ENCODE results near the gene GNPTAB. TPM values are rescaled to one million over a fixed set of nuclear protein-coding genes. Genes with fewer than 3 reads are reported as not detected.

Gene GNPTAB
- total RNA-seq, 1 donor from 2014 or later = 139 TPM

DNA sequence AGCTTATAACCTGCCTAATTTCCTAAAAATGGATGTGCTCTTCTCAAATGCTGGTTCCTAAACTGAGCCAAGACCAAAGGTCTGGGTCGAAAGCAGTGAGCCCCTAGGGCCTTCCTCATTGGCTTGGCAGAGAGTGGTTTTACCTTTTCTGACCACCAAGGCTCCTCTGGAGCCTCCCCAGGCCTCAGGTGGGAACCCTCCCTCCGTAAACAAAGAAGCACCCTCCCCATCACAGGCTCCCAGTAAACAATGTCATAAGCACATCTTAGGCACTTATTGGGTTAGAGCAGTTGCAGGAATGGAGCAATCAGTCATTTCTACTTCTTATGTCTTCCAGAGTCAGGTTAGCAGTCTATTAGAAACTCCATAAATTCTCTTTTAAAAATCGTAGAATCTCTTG, 127.3 kb downstream of the GNPTAB start:
- no peak for DNase-seq (ENCODE audit: low spot score in 2 of 2)
- FAIRE-seq = no peak

DNA sequence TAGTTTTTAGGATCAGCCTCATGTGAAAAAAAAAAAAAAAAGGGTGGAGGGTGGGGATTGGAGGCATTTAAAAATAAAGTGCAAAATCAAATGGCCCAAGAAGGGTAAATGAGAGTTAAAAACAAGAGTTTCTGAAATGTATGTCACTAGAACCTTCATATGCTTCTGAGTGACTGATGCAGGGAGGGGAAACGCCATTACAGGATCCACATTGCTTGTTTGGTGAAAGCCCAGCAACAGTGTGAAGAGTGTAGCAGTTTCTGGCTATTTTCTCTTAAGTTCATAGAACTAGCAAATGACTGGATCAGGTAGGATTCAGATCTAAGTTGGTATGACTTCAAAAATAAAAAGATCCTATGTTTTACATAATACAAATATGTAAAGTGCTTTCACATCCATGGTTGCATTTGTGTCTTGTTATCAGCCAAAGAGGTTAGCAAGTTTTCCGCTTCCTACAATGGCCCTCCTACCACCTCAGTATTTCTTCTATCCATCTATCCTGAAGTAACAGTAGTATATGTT, 130.4 kb downstream of the GNPTAB start:
- DNase-seq (ENCODE audit: low spot score in 2 of 2) (no peak), FAIRE-seq (no peak)

DNA sequence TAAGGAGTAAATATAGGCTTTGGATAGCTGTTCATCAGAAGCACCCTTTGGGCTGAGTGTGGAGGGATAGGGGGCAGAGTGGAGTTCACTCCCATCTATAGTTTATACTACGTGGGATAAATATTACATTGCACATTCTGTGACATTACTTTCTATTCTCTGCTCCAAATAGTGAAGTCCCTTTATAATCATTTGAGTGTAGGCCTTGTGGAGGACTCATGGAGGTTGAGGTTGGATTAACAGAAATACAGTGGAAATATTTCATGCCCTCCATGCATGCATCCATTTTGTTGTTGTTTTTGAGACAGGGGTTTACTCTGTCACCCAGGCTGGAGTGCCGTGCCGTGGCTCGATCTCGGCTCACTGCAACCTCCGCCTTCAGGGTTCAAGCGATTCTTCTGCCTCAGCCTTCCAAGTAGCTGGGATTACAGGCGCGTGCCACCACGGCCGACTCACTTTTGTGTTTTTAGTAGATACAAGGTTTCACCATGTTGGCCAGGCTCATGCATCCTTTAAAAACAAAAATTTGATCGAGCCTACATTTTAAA, 131.9 kb downstream of the GNPTAB start:
- FAIRE-seq = no peak
- peak in 1 of 2 donors; percentile 23 for DNase-seq (ENCODE audit: low spot score in 2 of 2)

DNA sequence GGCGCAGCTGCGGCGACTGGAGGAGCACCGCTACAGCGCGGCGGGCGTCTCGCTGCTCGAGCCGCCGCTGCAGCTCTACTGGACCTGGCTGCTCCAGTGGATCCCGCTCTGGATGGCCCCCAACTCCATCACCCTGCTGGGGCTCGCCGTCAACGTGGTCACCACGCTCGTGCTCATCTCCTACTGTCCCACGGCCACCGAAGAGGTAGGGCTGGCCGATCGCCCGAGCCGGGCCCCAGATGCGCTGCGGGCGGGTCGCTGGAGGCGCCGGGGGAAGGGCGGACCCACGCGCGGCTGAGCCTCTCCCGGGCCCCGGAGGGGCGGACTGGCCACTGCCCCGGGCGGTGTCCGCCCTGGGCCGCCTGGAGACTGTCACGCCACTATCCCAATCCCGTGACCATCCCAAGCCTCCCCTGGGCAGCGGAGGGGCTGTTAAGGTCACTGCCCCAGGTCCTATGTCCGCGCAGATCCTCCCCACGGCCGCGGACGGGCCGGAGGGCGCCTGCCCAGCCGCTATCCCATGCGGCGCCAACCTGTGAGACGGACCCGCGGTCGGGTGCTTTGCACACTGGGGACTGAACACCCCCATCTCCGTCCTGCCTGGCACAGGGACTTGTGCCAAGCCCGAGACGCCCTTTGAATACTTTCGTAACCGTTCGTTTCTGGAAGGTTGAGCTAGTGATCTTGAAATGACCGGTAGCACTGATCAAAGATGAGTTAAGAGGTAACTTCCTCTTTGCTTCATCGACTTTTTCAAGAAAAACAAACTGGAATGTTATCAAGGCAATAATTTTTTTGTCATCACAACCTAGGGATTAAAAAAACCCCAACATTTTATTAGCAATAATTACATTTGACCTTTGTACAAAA, 132.6 kb downstream of the GNPTAB start:
- peak; percentile 45 to 63 for DNase-seq (ENCODE audit: low spot score in 2 of 2)
- no peak for FAIRE-seq

DNA sequence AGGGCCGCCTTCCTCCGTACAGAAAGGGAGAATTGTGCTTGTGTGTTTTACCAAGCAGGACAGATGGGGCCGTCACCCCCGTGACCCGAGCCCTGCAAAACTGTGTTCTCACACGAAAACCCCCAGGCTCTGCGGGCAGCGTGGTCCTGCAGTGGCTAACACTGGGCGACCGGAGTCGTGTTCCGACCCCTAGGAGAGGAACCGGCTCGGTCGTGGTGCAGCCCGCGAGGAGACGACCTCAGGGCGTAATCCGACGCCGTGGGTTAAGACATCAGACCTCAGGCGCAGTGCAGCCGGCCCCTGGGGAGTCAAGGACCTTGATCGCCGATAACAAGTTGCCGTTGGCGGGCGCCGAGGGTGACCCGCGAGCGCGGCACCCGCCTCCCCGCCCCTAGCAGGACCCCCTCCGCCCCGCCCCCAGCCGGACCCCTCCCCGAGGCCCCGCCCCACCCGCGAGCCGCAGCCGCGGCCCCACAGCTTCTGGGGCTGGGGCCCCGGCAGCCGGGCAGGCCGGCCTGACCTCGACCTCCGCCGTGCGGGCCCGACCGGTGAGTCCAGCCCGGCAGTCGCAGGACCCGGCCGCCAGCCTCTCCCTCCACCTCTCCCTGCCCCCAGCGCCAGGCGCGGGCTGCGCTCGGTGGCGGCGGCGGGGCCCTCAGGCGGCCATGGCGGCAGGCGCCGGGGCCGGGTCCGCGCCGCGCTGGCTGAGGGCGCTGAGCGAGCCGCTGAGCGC, 133.4 kb downstream of the GNPTAB start, which contains the start of gene CHPT1:
TSS of gene CHPT1 (plus strand) at position 444 of the 733 bp plus-strand sequence. CDS start at position 666, 222 bp downstream.
- DNase-seq (ENCODE audit: low spot score in 2 of 2) = peak; percentile 65 to 77
- FAIRE-seq = no peak

DNA sequence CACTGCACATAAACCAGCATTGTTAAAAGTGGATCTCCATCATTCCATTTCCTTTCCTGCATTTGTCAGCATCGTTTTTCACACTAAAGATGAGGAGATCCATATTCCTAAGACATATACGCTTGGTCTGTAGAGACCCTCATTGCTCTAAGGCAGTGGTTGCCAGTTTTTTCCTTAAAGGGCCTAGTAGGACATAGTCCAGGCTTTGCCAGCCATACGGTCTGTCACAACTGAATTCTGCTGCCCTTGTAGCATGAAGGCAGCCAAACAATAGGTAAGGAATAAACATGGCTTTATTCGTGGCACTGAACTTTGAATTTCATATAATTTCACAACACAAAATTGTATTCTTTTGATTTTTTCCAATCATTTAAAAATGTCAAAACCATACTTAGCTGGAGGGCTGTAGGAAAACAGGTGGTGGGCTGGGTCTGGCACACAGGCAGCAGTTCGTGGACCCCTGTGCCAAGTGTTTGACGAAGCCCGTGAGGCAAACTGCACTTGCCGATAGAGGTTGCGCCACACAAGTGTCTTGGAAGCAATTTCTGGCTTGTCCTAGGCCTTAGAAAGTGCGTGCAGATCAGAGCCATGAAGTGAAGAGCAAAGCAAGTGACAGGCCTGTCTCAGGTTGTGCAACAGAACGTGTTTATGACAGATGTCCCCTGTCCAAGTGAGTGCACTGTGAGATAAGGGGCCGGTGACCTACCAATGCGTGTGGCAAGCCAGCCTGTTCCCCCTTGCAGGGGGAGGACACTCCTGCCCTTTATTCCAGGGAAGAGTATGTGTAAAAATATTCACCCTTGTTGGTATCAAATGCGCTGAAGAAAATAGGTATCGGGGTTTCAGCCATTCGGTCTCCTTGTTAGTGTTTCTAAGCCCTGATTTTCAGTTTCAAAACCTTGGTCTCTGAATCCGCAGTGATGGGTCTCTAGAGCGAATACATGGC, 134.2 kb downstream of the GNPTAB start:
- FAIRE-seq (no peak), DNase-seq (ENCODE audit: low spot score in 2 of 2) (peak in 1 of 2 donors; percentile 23)

DNA sequence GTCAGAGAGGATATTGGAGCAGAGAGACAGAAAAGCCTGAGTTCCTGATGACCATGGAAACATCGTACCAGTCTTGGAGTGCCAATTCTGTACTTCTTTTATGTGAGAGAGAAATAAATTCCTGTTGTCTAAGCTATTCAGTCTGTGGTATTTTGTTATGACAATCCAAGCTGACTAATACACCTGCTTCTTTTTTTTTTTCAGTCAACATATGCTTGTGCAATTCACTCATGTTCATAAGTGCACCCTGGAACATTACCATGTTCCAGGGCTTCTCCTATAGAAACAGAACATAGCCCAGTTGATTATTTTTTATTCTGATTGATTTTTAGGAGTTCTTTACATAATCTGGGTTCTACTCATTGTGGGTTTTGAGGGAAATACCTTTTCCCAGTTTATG, 135.1 kb downstream of the GNPTAB start:
- no peak for DNase-seq (ENCODE audit: low spot score in 2 of 2)
- no peak for FAIRE-seq

Small RNA genes within 50 kb of the gene (small RNA-seq; reads per million reads assigned to genes)
- gene RNA5SP368 (not detected), gene RNA5SP369 (not detected), gene RNU6-101P (not detected), gene RNU6-1183P (not detected), gene RNU6-172P (not detected), gene RNY1P16 (not detected)

Other genes with a start within 250 kb of the GNPTAB start
- 2.4 TPM for gene MYBPC1, start 236.0 kb downstream of the GNPTAB start, total RNA-seq
- 24.5 TPM for gene CHPT1, start 133.3 kb downstream of the GNPTAB start, total RNA-seq
- gene SYCP3, start 91.5 kb downstream of the GNPTAB start, total RNA-seq = 0.82 TPM
- 0.82 TPM for gene DRAM1, start 46.6 kb upstream of the GNPTAB start, total RNA-seq
- gene WASHC3, start 231.0 kb upstream of the GNPTAB start, total RNA-seq = 49.3 TPM

All from frontal cortex (tissue), 4 donors.